Measurements from ENCODE around the gene CLN5. TPM values are rescaled to one million over a fixed set of nuclear protein-coding genes. Genes with fewer than 3 reads are reported as not detected.

CLN5 gene
- total and polyA plus RNA-seq, 10 of the 15 experiments (the other 5 are each of a cell fraction or from before 2014, with no cell fraction given), result 11.2 to 22.2 (median 13.1) TPM

GRCh38 chr13:77022341-77022740 is 30.5 kb downstream of the CLN5 start (continued):
- TF ChIP-seq SIN3A (IDR thresholded peaks at IDR 0.05; ENCODE audit: low read depth, low read length), result no peak

GRCh38 chr13:77026255-77026860 is 34.5 kb downstream of the CLN5 start:
- peak overlapping the region; percentile 83 for H2AFZ ChIP-seq (ENCODE audit: control insufficient read depth, low read depth, low read length)
- SMC1A ChIA-PET (ENCODE audit: uncharacterized antibody, unreplicated experiment), result interaction anchor here (1.0 to 2.4 kb wide), 2 partner anchors 10 to 33 kb away, joined by 3 to 12 read pairs; no protein-coding TSS in a partner anchor
- ATAC-seq (peak; percentile 75), FAIRE-seq (peak; percentile 62), DNase-seq (ENCODE audit: low read depth, low spot score) (peak; percentile 42)
- H4K20me1 ChIP-seq (ENCODE audit: control insufficient read depth, insufficient read depth), result no peaks in the 10 kb centered on the region
- no TSS peak for BruUV-seq (replicated peaks)
- H3K4me1 ChIP-seq (ENCODE audit: control insufficient read depth, insufficient read depth, low read length), result no peaks in the 10 kb centered on the region
- peak overlapping the region; percentile 87 for H3K4me2 ChIP-seq (ENCODE audit: control insufficient read depth, insufficient read depth)
- H3K27me3 ChIP-seq (replicated peaks in 1 of 2; ENCODE audit: control insufficient read depth in 2 of 2, insufficient read depth in 2 of 2, low read length in 1 of 2), result no peaks in the 10 kb centered on the region
- peak overlapping the region; percentile 89 for H3K4me3 ChIP-seq
- peak overlapping the region; percentile 90 for H3K9ac ChIP-seq (ENCODE audit: control insufficient read depth, insufficient read depth, low read length)
- intact Hi-C loops (cut with micrococcal nuclease; ENCODE audit: unreplicated experiment) (loop anchor here (10.0 kb wide), 1 partner anchor 668 kb away; the partner anchor contains the start of gene SLAIN1), in situ Hi-C loops (cut with MboI) (no loop called here)
- WGBS (ENCODE audit: insufficient coverage, insufficient replicate concordance, low lambda C conversion rate, missing lambda C conversion rate), result 2% methylated on average over 33 of the region's 62 CpGs
- peaks cover 50% of the 10 kb centered on the region for H3K79me2 ChIP-seq (ENCODE audit: control insufficient read depth, insufficient read depth, low read length)
- peaks cover 0 to 2% of the 10 kb centered on the region in 2 experiments; a peak in 1 of 4 replicates for H3K36me3 ChIP-seq (ENCODE audit: control insufficient read depth in 2 of 2, insufficient read depth in 2 of 2, low read length in 1 of 2)
- H3K27ac ChIP-seq (ENCODE audit: control insufficient read depth, insufficient read depth), result peak overlapping the region; percentile 79
- no peaks in the 10 kb centered on the region; the same call in 2 of the 3 replicates for H3K9me3 ChIP-seq (replicated peaks; ENCODE audit: control insufficient read depth, insufficient read depth, low read length)
- POLR2A ChIA-PET, result interaction anchor here (0.6 to 3.6 kb wide), 12 partner anchors 8 to 1718 kb away, joined by 3 to 27 read pairs (median 4); partner anchors contain the start of gene CLN5
- CTCF ChIA-PET, result interaction anchor here (1.1 to 2.8 kb wide), 5 partner anchors 9 to 44 kb away, joined by 4 to 10 read pairs (median 5); no protein-coding TSS in a partner anchor
- RAD21 ChIA-PET (ENCODE audit: unreplicated experiment), result interaction anchor here (0.6 to 2.3 kb wide), 6 partner anchors 16 to 452 kb away, joined by 3 to 10 read pairs (median 4); no protein-coding TSS in a partner anchor
- TF ChIP-seq SMC3 (IDR thresholded peaks at IDR 0.05; ENCODE audit: borderline replicate concordance, low read length) (no peak), YBX1 (IDR thresholded peaks at IDR 0.05) (no peak), ZNF24 (IDR thresholded peaks at IDR 0.05) (no peak), TCF3 (IDR thresholded peaks at IDR 0.05; ENCODE audit: borderline replicate concordance, insufficient read depth, low read depth, low read length) (no peak), PBX3 (IDR thresholded peaks at IDR 0.05; ENCODE audit: insufficient replicate concordance, low read depth, low read length) (no peak), CBX5 (IDR thresholded peaks at IDR 0.05; ENCODE audit: low read depth) (no peak), PAX8 (IDR thresholded peaks at IDR 0.05) (no peak), TCF7 (IDR thresholded peaks at IDR 0.05; ENCODE audit: borderline replicate concordance) (no peak), ZNF384 (IDR thresholded peaks at IDR 0.05; ENCODE audit: borderline replicate concordance, low read depth, low read length) (peak; percentile 33; the same call in 1 of the 2 replicates), ZNF217 (IDR thresholded peaks at IDR 0.05) (no peak), TARDBP (IDR thresholded peaks at IDR 0.05; ENCODE audit: borderline replicate concordance) (no peak), HDGF (IDR thresholded peaks at IDR 0.05) (peak; percentile 61; the same call in 1 of the 2 replicates), GABPA (IDR thresholded peaks at IDR 0.05; ENCODE audit: low read depth) (no peak)
- TF ChIP-seq, protein P1, sequence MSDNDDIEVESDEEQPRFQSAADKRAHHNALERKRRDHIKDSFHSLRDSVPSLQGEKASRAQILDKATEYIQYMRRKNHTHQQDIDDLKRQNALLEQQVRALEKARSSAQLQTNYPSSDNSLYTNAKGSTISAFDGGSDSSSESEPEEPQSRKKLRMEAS (IDR thresholded peaks at IDR 0.05; ENCODE audit: low read depth, low read length), result peak; percentile 66
- TF ChIP-seq, protein P2, sequence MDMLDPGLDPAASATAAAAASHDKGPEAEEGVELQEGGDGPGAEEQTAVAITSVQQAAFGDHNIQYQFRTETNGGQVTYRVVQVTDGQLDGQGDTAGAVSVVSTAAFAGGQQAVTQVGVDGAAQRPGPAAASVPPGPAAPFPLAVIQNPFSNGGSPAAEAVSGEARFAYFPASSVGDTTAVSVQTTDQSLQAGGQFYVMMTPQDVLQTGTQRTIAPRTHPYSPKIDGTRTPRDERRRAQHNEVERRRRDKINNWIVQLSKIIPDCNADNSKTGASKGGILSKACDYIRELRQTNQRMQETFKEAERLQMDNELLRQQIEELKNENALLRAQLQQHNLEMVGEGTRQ (IDR thresholded peaks at IDR 0.05; ENCODE audit: borderline replicate concordance, low read depth, low read length), result no peak
- TF ChIP-seq, protein P3, sequence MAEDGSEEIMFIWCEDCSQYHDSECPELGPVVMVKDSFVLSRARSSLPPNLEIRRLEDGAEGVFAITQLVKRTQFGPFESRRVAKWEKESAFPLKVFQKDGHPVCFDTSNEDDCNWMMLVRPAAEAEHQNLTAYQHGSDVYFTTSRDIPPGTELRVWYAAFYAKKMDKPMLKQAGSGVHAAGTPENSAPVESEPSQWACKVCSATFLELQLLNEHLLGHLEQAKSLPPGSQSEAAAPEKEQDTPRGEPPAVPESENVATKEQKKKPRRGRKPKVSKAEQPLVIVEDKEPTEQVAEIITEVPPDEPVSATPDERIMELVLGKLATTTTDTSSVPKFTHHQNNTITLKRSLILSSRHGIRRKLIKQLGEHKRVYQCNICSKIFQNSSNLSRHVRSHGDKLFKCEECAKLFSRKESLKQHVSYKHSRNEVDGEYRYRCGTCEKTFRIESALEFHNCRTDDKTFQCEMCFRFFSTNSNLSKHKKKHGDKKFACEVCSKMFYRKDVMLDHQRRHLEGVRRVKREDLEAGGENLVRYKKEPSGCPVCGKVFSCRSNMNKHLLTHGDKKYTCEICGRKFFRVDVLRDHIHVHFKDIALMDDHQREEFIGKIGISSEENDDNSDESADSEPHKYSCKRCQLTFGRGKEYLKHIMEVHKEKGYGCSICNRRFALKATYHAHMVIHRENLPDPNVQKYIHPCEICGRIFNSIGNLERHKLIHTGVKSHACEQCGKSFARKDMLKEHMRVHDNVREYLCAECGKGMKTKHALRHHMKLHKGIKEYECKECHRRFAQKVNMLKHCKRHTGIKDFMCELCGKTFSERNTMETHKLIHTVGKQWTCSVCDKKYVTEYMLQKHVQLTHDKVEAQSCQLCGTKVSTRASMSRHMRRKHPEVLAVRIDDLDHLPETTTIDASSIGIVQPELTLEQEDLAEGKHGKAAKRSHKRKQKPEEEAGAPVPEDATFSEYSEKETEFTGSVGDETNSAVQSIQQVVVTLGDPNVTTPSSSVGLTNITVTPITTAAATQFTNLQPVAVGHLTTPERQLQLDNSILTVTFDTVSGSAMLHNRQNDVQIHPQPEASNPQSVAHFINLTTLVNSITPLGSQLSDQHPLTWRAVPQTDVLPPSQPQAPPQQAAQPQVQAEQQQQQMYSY (CRISPR knock-in tag; IDR thresholded peaks at IDR 0.05), result no peak
